A549 treated with CpdA at 1 μM for 4 hours (cell line): ENCODE data around the gene ZNF516. TPM values are rescaled to one million over a fixed set of nuclear protein-coding genes. Genes with fewer than 3 reads are reported as not detected.

Experiments used
- total RNA-seq: library from RNA; stranded (reverse); fragments of 200-300 nt; extraction: Qiagen RNA extraction; gene quantifications from 5 replicates; pipeline ENCODE4 v1.2.3, GENCODE V29; 2022; ENCODE audit warnings: low read depth

The ZNF516 gene
- total RNA-seq = 2.6 to 4.7 TPM (median 3.3 TPM) in 5 replicates

GRCh38 chr18:76495006-76495370 lies at the start of gene ZNF516:
Gene ZNF516 (minus strand): TSS chr18:76495242. CDS start chr18:76443054, 52,188 bp downstream.

